ENCODE measurements around the gene ATP8B3.

ATP8B3 gene

GRCh38 chr19:1851654-1852580, 39.8 kb upstream of the ATP8B3 start:
- peak; percentile 49 for DNase-seq (ENCODE audit: low spot score)

DNA sequence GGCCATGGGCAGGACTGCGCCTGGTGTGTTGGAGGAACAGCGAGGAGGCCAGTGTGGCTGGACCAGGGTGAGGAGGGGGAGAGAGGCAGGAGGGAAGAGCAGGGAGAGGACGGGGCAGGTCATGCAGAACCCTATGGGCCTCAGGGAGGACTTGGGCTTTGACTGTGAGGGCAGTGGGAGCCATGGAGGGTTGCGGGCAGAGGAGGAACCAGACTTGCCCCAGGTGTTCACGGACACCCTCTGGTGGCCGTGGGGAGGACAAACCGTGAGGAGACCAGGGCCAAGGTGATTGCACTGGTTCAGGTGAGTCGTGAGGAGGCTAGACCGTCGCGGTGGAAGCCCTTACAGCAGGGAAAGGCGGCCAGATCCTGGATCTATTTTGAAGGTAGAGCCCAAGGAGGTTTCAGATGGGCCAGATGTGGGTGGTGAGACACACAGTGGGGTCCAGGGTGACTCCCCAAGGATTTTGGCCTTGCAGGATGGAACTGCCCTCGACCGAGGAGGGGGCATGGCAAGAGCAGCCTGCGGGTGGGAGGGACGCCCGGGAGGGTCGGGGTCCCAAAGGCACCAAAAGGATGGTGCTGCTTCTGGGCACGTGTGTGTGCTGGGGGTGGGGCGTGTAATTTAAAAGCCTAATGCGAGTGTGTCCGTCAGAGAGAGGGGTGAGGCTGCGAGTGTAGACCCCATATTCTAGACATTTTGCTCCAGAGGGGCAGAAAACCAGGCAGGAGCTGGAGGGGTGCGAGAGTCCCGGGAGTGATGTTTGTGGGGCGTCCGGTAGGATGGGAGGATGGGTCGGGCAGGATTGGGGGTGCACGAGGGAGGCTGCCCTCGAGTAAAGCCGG, 39.0 kb upstream of the ATP8B3 start:
- no peak for DNase-seq (ENCODE audit: low spot score)

DNA sequence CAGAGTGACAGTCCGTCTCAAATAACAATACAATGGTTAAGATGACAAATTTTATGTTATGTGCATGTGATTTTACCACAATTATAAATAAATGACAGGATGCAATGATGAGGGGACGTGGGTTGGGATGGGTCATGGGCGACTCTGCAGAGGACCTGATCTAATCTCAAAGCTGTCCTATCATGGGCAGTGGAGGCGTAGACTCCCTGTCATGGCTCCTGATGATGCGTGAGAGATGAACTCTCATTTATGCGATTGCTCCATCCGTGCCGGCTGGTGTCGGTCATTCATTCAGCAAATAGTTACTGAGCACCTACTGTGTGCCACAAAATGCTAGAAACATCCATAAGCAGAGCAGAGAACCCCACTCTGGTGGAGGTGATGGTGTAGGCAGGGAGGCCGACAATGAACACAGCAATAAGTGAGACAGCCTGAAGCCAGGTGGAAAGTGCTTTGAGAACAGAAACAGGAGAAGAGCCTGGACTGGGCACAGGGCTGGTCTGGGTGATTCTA, 37.9 kb upstream of the ATP8B3 start:
- no peak for DNase-seq (ENCODE audit: low spot score)

- no peak for DNase-seq (ENCODE audit: low spot score)
Observed at GRCh38 chr19:1849132-1849474, 37.0 kb upstream of the ATP8B3 start.

DNA sequence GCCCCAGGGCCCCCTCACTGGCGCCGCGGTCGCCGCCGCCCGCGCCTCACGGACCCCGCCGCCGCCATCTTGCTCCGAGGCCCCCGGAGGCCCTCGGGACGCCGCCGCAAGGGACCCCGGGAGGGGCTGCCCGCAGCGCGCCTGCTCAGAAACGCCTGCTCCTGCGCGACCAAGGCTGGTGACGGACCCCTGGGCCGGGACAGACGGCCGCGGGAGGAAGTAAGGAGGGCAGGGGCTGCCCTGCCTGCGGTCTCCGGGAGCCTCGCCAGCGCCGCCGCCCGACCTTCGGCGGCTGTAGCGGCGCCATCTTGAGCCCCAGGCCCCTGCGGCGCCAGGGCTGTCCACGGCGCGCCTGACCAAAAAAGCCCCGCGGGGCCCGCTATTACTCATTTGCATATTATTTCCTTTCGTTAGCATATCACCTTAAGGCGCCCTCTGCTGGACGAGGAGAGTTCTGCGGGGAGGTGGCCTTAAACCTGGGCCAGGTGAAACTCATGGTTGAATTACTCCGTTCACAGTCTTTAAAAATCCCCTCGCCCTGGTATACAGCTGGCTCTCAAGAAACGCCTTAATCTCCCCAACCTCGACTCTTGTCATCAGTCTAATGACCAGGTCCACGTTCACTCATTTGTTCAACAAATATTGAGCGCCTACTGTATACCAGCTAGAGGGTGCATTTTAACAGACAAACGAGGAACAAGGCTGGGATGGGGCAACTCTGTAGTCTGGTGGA, 36.5 kb upstream of the ATP8B3 start, which contains the start of gene REXO1:
TSS of gene REXO1 (minus strand) at position 85 of the 733 bp plus-strand sequence. CDS start 125 bp downstream, outside the sequence.
- peak; percentile 97 for DNase-seq (ENCODE audit: low spot score)

GRCh38 chr19:1847684-1848398, 35.8 kb upstream of the ATP8B3 start:
- DNase-seq (ENCODE audit: low spot score): no peak

DNA sequence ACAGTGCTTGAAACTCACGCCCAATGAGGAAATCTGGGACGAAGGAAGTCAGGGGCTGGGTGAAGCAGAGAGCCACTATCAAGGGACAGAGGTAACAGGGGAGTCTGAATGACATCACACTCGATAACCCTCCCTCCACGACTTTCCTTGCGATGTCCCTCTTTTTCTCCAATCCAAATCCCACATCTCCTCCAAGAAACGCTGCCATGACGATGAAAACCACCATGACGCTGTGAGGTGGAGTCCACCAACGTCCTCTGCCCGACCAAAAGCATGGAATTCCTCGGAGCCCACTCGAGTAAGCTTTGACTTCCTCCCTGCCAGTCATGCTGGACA, 35.2 kb upstream of the ATP8B3 start:
- DNase-seq (ENCODE audit: low spot score): no peak

DNA sequence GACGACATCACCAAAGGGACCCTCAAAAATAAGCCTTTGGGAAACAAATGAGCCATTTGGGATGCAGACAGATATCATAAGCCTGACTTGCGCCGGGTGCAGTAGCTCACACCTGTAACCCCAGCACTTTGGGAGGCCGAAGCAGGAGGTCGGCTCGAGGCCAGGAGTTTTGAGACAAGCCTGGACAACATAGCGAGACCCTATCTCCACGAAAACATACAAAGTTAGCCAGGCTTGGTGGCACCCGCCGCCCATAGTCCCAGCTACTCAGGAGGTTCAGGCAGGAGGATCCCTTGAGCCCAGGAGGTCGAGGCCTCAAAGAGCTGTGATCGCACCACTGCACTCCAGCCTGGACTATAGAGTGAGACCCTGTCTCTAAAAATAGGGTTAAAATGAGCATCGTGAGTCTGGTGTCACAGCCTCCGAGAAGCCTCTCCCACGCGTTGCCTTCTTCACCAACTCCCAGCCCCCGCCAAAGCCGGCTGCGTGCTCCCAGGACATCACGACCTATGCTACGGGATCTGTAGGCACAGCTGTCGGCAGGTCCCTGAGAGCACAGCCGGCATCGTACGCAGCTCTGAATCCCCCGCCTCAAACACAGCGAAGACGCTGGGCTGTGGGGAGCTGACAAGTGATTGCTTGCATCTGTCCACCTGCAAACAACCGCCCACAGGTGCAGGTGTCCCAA, 34.6 kb upstream of the ATP8B3 start:
- DNase-seq (ENCODE audit: low spot score): no peak

DNA sequence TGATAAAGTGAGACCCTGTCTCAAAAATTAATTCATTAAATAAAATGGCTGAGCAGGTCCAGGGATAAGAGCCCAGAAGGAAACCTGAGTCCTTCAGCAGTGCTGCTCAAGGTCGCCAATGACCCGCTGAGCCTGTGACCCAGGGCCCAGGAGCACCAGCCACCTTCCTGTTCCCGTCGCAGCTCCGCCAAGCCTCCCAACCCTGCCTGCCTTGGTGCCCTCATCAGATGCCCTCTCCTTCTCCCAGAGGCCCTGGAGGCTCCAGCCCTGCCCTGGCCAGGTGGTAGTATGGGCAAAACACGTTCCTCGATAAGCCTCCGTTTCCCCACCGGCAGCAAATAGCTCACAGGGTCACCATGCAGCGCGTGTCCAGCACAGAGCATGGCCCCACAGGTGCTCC, 33.6 kb upstream of the ATP8B3 start:
- no peak for DNase-seq (ENCODE audit: low spot score)

DNA sequence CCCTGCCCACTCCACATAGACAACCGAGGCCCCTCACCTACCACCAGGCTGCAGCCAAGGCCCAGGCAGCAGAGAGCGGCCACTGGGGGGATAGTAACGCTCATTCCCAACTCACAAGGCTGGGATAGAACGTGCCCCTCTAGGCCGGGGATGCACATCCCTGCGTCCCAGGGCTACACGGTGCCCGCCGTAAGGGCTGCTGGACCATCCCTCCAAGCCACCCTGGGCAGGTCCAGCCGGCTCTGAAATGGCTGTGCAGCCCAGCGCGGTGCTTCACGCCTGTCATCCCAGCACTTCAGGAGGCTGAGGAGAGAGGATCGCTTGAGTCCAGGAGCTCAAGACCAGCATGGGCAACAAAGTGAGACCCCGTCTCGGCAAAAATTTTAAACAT, 33.0 kb upstream of the ATP8B3 start:
- no peak for DNase-seq (ENCODE audit: low spot score)

GRCh38 chr19:1844513-1845124, 32.5 kb upstream of the ATP8B3 start:
- DNase-seq (ENCODE audit: low spot score): no peak

GRCh38 chr19:1843646-1844394, 31.7 kb upstream of the ATP8B3 start:
- no peak for DNase-seq (ENCODE audit: low spot score)

GRCh38 chr19:1843116-1843515, 31.0 kb upstream of the ATP8B3 start:
- no peak for DNase-seq (ENCODE audit: low spot score)

DNA sequence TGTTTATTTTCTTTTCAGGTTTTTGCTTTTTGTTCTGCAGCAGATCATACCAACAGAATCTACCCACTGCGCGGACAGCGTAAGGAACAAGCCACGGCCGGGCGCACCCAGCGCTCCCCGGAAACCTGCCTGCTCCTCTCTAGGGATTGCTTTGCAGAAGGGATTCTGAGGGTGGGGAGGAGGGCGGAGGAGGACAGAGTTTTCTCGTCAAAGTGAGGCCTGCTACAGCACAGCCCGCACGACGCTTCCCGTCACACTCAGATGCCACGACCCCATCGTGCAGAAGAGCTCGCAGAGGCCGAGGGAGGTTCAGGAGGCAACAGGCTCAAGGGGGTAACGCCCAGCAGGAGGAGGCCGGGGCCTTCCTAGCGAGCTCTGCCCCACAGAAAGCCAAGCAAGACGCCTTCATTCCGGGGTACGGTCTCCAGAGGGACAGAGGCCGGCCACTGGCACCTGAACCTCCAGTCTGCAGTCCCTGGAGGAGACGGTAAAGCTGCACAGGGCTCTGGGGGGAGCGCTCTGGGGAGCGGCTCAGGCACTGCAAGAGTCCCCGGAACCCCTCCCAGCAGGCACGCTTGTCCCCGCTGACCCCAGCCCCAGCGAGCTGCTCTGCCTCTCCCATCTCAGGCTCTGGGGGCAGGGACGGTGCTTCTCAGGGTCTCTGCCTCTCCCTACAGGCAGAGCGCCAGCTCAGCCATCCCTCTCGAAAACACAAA, 29.3 kb upstream of the ATP8B3 start:
- no peak for DNase-seq (ENCODE audit: low spot score)

DNA sequence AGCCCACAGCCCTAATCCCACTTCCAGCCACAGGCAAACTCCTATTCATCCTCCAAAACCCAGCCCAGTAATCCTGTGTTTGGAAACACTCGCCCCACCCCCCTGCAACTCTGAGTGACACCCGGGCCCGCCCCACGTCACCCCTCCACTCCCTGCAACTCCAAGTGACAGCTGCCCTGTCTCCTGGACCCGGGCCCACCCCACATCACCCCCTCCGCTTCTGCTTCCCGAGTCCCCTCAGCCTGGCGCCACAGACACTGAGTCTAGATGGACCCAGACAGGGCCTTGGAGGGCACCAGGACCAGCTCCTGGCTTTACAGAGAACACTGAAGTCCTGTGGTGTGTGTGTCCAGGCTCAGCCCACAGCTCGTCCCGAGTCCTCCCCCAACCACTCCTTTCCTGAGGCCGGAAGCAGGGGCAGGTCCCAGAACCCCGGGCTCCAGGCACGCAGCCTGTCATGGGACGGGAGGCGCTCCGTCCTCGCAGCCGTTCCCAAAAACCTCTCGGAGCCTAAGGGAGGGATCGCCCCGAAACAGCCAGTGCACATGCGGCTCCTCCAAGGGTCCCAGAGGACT, 28.6 kb upstream of the ATP8B3 start:
- DNase-seq (ENCODE audit: low spot score): no peak

DNA sequence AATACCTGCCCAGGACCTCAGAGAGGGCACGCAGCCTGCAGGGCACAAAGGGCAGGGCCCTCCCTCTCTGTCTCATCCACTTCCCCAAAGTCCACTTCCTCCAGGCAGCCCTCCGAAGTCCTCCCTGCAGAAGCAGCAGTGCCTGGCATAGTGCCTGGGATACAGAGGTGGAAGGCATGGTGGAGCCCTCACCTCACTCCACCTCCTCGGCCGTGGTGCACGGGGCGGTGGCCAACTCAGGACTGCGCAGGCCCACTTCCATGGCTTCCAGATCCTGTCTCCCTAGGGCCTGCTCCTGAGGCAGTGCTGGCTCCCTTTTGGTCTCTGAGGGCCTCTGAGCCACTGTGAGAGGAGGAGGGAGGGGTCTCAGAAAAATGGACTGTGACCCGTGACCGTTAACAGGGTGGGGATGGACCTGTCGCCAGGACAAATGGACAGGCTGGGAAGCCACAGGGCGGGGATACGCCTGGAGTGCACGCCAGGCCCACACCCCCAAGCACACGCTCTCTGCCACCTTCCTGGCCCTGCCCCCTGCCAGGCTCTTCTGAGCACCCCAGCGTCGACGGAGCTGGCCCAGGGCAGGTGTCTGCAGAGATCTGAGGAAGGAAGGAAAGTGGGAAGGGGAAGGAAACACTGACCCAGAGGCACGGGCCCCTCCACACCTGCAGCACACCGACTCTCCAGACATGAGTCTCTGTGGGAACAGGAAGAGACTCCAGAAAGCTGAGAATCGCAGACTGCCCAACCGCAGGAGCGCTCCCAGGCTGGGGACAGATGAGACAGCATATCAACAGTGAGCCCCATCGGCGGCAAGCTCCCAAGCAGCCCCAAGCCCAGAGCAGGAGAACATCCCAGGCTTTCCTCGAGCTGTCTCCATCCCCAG, 27.8 kb upstream of the ATP8B3 start:
- no peak for DNase-seq (ENCODE audit: low spot score)

DNA sequence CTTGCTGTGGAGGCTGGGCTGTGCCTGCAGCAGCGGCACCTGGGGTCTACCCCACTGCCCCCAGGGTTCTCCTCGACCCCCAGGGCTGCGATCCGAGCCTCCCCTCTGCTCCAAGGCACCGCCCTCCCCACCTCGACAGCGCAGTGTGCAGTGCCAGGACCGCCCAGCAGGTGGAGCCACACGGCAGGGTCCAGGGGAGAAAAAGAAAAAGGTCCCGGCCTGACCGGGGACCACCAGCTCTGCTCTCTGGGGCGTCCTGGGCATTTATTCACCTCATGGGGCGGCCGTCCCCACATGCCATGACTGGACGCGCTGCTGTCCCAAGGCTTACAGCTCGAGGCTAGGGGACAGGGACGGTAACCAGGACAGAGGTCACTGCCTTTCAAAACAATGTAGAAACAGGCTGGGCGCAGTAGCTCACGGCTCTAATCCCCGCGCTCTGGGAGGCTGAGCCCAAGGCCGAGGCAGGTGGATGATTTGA, 25.6 kb upstream of the ATP8B3 start:
- DNase-seq (ENCODE audit: low spot score): peak; percentile 83

GRCh38 chr19:1837222-1837565, 25.1 kb upstream of the ATP8B3 start:
- DNase-seq (ENCODE audit: low spot score): no peak

Data from ecto neural progenitor cell (in vitro differentiated cells).